Endodermal cell (in vitro differentiated cells): ENCODE measurements around the gene KCNMA1. TPM values are rescaled to one million over a fixed set of nuclear protein-coding genes. Genes with fewer than 3 reads are reported as not detected.

Experiments used
- DNase-seq: peaks from one replicate; pipeline ENCODE4 v3.0.0-alpha.2; 2017
- H3K27ac ChIP-seq: 2 replicates; pipeline ENCODE4 v1.5.1; 2013; ENCODE audit warnings: mild to moderate bottlenecking, low read depth, low read length, moderate library complexity
- H3K27me3 ChIP-seq: 2 replicates; pipeline ENCODE4 v1.6.1; 2013; ENCODE audit warnings: mild to moderate bottlenecking, low read length, moderate library complexity; ENCODE audit not compliant: insufficient read depth, control insufficient read depth, poor library complexity, severe bottlenecking
- H3K36me3 ChIP-seq: 2 replicates; pipeline ENCODE4 v1.7.0; 2013; ENCODE audit warnings: mild to moderate bottlenecking, low read length, moderate library complexity; ENCODE audit not compliant: control insufficient read depth, insufficient read depth
- H3K4me1 ChIP-seq: one replicate; pipeline ENCODE4 v1.7.0; 2013; ENCODE audit warnings: low read length; ENCODE audit not compliant: control insufficient read depth, insufficient read depth
- H3K4me3 ChIP-seq: 2 replicates; pipeline ENCODE4 v1.5.1; 2013; ENCODE audit warnings: mild to moderate bottlenecking, low read length, moderate library complexity
- H3K9ac ChIP-seq: 2 replicates; pipeline ENCODE4 v1.6.1; 2013; ENCODE audit warnings: mild to moderate bottlenecking, low read length, moderate library complexity; ENCODE audit not compliant: poor library complexity, severe bottlenecking; ENCODE audit errors: extremely low read depth
- H3K9me3 ChIP-seq: 2 replicates; pipeline ENCODE4 v1.6.1; 2013; ENCODE audit warnings: mild to moderate bottlenecking, low read length, moderate library complexity; ENCODE audit not compliant: control insufficient read depth
- H3K27ac Mint-ChIP-seq: 2 replicates; pipeline ENCODE4 v1.8.0; 2020; ENCODE audit warnings: mixed read lengths
- H3K27me3 Mint-ChIP-seq: 2 replicates; pipeline ENCODE4 v1.8.0; 2021; ENCODE audit warnings: mild to moderate bottlenecking, mixed read lengths; ENCODE audit not compliant: insufficient read depth
- H3K36me3 Mint-ChIP-seq: 2 replicates; pipeline ENCODE4 v1.8.0; 2020; ENCODE audit warnings: low read depth, mixed read lengths
- H3K4me1 Mint-ChIP-seq: 2 replicates; pipeline ENCODE4 v1.8.0; 2020; ENCODE audit warnings: mixed read lengths
- H3K4me3 Mint-ChIP-seq: 2 replicates; pipeline ENCODE4 v1.8.0; 2020; ENCODE audit warnings: mild to moderate bottlenecking, moderate library complexity, mixed read lengths
- H3K9me3 Mint-ChIP-seq: 2 replicates; pipeline ENCODE4 v1.8.0; 2020; ENCODE audit warnings: mild to moderate bottlenecking, mixed read lengths
- WGBS, 2 experiments: methylation state at CpG; one replicate each; pipeline versions ENCODE4 v1.1.5 to v1.1.7; 2013; ENCODE audit warnings: missing lambda C conversion rate in 2 of 2, mixed read lengths in 1 of 2; ENCODE audit not compliant: insufficient coverage in 1 of 2, insufficient read length in 1 of 2; 5-methylcytosine and 5-hydroxymethylcytosine counted together
- total RNA-seq, 2 donors: library from RNA; stranded (reverse); fragmentation: NEBNext Ultra II Directional in 1 of 2; extraction: Animal tissue kit (Norgen Biotek cat#: 25700) in 1 of 2; gene quantifications; 2 replicates in 1 of 2; 3 replicates in 1 of 2; pipeline ENCODE4 v1.2.1, GENCODE V29; 2021
- TF ChIP-seq, protein P1 (sequence below): fragments of 200-600 bp; sonication (generic); conservative IDR thresholded peaks from 2 replicates; pipeline ENCODE4 v1.5.0; 2021; ENCODE audit warnings: antibody characterized with exemption, mild to moderate bottlenecking

KCNMA1 gene
- total RNA-seq, 2 donors from 2014 or later, result 0.55 to 1.3 TPM

DNA sequence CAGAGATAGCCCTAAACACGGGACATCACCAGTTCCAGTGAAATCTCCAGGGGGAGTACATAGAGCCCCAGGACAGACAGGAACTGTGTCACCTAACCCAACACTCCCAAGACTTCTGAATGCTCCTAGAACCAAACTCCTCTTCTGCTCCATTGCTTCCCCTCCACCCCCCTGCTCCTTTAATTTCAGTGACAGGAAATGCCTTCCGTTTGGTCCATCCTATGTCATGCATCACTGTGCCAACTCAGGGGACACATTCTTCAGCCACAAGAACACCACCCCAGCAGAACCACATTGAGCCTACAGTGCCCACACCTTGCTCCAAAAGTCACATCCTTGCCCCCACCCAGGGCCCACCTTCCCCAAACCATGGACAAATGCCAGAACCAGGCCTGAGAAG, 100.5 kb downstream of the KCNMA1 start:
- DNase-seq, result no peak
- Mint-ChIP-seq H3K4me3 (no peak overlapping the region), H3K27ac (no peak overlapping the region), H3K36me3 (no peaks in the 10 kb centered on the region), H3K9me3 (no peaks in the 10 kb centered on the region), H3K4me1 (peaks cover 10% of the 10 kb centered on the region), H3K27me3 (no peaks in the 10 kb centered on the region)
- Histone ChIP-seq H3K9ac (no peak overlapping the region), H3K4me3 (no peak overlapping the region), H3K4me1 (no peaks in the 10 kb centered on the region), H3K9me3 (no peaks in the 10 kb centered on the region), H3K27ac (no peak overlapping the region), H3K27me3 (no peaks in the 10 kb centered on the region), H3K36me3 (no peaks in the 10 kb centered on the region)
- WGBS, 2 experiments, result 79 to 83% methylated on average over 2 of the region's 2 CpGs
- TF ChIP-seq, protein P1, sequence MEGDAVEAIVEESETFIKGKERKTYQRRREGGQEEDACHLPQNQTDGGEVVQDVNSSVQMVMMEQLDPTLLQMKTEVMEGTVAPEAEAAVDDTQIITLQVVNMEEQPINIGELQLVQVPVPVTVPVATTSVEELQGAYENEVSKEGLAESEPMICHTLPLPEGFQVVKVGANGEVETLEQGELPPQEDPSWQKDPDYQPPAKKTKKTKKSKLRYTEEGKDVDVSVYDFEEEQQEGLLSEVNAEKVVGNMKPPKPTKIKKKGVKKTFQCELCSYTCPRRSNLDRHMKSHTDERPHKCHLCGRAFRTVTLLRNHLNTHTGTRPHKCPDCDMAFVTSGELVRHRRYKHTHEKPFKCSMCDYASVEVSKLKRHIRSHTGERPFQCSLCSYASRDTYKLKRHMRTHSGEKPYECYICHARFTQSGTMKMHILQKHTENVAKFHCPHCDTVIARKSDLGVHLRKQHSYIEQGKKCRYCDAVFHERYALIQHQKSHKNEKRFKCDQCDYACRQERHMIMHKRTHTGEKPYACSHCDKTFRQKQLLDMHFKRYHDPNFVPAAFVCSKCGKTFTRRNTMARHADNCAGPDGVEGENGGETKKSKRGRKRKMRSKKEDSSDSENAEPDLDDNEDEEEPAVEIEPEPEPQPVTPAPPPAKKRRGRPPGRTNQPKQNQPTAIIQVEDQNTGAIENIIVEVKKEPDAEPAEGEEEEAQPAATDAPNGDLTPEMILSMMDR, result no peak

DNA sequence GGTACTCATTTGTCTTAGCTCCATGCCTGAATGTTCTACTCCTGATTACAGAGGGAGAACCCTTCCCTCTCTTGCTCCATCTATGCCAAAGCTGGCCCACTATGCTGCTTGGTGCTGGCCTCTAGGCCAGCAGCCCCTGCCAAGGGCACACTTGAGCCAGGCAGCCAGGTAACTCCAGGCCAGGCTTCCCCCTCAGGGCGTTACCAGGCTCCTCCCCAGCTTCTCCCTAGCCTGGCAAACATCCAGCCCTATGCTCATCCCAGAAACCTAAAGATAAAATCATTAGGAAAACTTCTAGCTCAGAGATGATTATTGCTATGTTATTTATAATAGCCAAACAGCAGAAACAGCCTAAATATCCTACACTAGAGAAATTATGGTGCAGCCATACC, 103.7 kb downstream of the KCNMA1 start:
- no peak for DNase-seq
- Mint-ChIP-seq H3K27me3 (no peaks in the 10 kb centered on the region), H3K27ac (no peak overlapping the region), H3K36me3 (no peaks in the 10 kb centered on the region), H3K9me3 (no peaks in the 10 kb centered on the region), H3K4me3 (no peak overlapping the region), H3K4me1 (peaks cover 10% of the 10 kb centered on the region)
- Histone ChIP-seq H3K4me1 (no peaks in the 10 kb centered on the region), H3K9ac (no peak overlapping the region), H3K36me3 (no peaks in the 10 kb centered on the region), H3K27ac (no peak overlapping the region), H3K4me3 (no peak overlapping the region), H3K9me3 (no peaks in the 10 kb centered on the region), H3K27me3 (no peaks in the 10 kb centered on the region)
- TF ChIP-seq, protein P1, result no peak
- 73 to 100% methylated on average over 1 of the region's 1 CpG for WGBS, 2 experiments

DNA sequence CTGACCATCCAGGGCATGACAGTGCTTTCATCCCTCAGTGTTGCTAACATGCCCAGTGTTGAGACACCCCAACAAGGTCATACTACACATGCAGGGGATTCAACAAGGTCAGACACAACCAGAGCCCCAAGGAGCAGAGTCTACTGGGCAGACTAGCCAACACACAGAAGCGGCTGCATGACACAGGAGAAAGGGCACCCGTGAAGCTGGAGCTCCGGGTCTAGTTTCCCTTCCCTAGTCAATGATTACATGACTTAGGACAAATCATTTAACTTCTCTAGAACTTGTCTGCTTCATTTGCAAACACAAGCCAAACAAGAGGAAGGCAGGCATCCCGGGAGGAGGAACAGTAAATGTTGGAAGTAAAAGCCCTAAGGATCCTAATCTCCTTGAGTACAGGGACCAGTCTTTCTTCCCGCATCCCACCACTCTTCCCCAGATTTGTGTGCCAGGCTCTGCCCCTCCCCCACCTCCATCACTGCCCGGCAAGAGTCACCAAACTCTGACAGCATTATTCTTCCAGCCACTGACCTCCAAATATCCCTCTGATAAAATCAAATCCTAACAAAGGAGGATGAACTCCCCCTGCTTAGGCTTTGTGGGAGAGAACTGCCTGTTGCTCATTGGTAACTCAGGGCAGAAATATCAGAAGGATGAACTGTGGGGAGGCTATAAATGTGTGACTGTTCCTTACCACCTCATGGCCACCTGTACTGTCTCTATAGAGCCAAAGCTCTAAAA, 104.3 kb downstream of the KCNMA1 start:
- H3K9me3 Mint-ChIP-seq, result no peaks in the 10 kb centered on the region
- Histone ChIP-seq H3K9ac (no peak overlapping the region), H3K4me1 (no peaks in the 10 kb centered on the region), H3K27ac (no peak overlapping the region), H3K9me3 (no peaks in the 10 kb centered on the region), H3K36me3 (no peaks in the 10 kb centered on the region), H3K27me3 (no peaks in the 10 kb centered on the region), H3K4me3 (no peak overlapping the region)
- H3K4me3 Mint-ChIP-seq, result no peak overlapping the region
- H3K36me3 Mint-ChIP-seq, result no peaks in the 10 kb centered on the region
- TF ChIP-seq, protein P1, result no peak
- 90 to 96% methylated on average over 3 to 5 of the region's 6 CpGs for WGBS, 2 experiments
- no peak overlapping the region for H3K27ac Mint-ChIP-seq
- peaks cover 10% of the 10 kb centered on the region for H3K4me1 Mint-ChIP-seq
- no peak for DNase-seq
- H3K27me3 Mint-ChIP-seq, result no peaks in the 10 kb centered on the region
